Measurements from ENCODE around the gene PGGHG. TPM values are rescaled to one million over a fixed set of nuclear protein-coding genes. Genes with fewer than 3 reads are reported as not detected.
"Not testable (repeated sequence)": the region's sequence is repeated elsewhere in the genome, so short reads cannot be mapped to it uniquely, and the experiment has no call there.

The PGGHG gene
- total and polyA plus RNA-seq, 10 of the 15 experiments (the other 5 are each of a cell fraction or from before 2014, with no cell fraction given): 0.10 to 8.3 (median 1.8) TPM

GRCh38 chr11:332651-333480 lies 43.9 kb downstream of the PGGHG start (continued):
- TF ChIP-seq ZBTB40 (IDR thresholded peaks at IDR 0.05; ENCODE audit: borderline replicate concordance) (no peak), SIX5 (IDR thresholded peaks at IDR 0.05; ENCODE audit: low read depth, low read length, severe bottlenecking) (no peak)

- CTCF ChIA-PET: interaction anchor here (2.5 kb wide), 1 partner anchor 15 kb away, joined by 13 read pairs; no protein-coding TSS in a partner anchor
- SMC1A ChIA-PET (ENCODE audit: uncharacterized antibody, unreplicated experiment); H3K4me3 ChIP-seq; H3K27me3 ChIP-seq (replicated peaks in 1 of 2; ENCODE audit: control insufficient read depth in 2 of 2, insufficient read depth in 2 of 2, low read length in 1 of 2); H4K20me1 ChIP-seq (ENCODE audit: control insufficient read depth, insufficient read depth); ATAC-seq; H3K9me3 ChIP-seq (replicated peaks; ENCODE audit: control insufficient read depth, insufficient read depth, low read length); intact Hi-C loops (cut with micrococcal nuclease; ENCODE audit: unreplicated experiment); H3K36me3 ChIP-seq (ENCODE audit: control insufficient read depth in 2 of 2, insufficient read depth in 2 of 2, low read length in 1 of 2); H3K27ac ChIP-seq (ENCODE audit: control insufficient read depth, insufficient read depth); DNase-seq (ENCODE audit: low read depth, low spot score); RAD21 ChIA-PET (ENCODE audit: unreplicated experiment); H3K9ac ChIP-seq (ENCODE audit: control insufficient read depth, insufficient read depth, low read length); in situ Hi-C loops (cut with MboI); BruUV-seq (replicated peaks); H3K79me2 ChIP-seq (ENCODE audit: control insufficient read depth, insufficient read depth, low read length); H2AFZ ChIP-seq (ENCODE audit: control insufficient read depth, low read depth, low read length); FAIRE-seq; H3K4me2 ChIP-seq (ENCODE audit: control insufficient read depth, insufficient read depth): not testable (repeated sequence)
- POLR2A ChIA-PET: interaction anchor here (0.6 to 6.0 kb wide), 2 partner anchors 13 to 30 kb away, joined by 4 to 67 read pairs; no protein-coding TSS in a partner anchor
- H3K4me1 ChIP-seq (ENCODE audit: control insufficient read depth, insufficient read depth, low read length): peaks cover 29% of the 10 kb centered on the region
- 75% methylated on average over 17 of the region's 17 CpGs for WGBS (ENCODE audit: insufficient coverage, insufficient replicate concordance, low lambda C conversion rate, missing lambda C conversion rate)
Observed at GRCh38 chr11:333616-334263, 44.8 kb downstream of the PGGHG start.

Data from GM12878 (cell line).